Astrocyte (in vitro differentiated cells and primary cell): ENCODE results near the gene AMPD2.

Experiments used
- CTCF ChIP-seq: IDR thresholded peaks from 2 replicates; pipeline ENCODE4 v1.5.1; 2011; ENCODE audit warnings: low read depth, mild to moderate bottlenecking, inconsistent platforms, low read length, moderate library complexity; ENCODE audit not compliant: insufficient read depth
- EZH2 ChIP-seq: IDR thresholded peaks from 2 replicates; pipeline ENCODE4 v1.6.1; 2012; ENCODE audit warnings: mild to moderate bottlenecking, low read length, inconsistent platforms; ENCODE audit not compliant: insufficient read depth

GRCh38 chr1:109659997-109660690 lies 40.5 kb downstream of the AMPD2 start:
- no peak for TF ChIP-seq EZH2
- TF ChIP-seq CTCF: no peak
